Measurements from ENCODE around the gene VRK3. TPM values are rescaled to one million over a fixed set of nuclear protein-coding genes. Genes with fewer than 3 reads are reported as not detected.
A peak's percentile ranks its signal among the peaks of the same experiment; 100 is the strongest.
"Not testable (repeated sequence)": the region's sequence is repeated elsewhere in the genome, so short reads cannot be mapped to it uniquely, and the experiment has no call there.

Gene VRK3, protein sequence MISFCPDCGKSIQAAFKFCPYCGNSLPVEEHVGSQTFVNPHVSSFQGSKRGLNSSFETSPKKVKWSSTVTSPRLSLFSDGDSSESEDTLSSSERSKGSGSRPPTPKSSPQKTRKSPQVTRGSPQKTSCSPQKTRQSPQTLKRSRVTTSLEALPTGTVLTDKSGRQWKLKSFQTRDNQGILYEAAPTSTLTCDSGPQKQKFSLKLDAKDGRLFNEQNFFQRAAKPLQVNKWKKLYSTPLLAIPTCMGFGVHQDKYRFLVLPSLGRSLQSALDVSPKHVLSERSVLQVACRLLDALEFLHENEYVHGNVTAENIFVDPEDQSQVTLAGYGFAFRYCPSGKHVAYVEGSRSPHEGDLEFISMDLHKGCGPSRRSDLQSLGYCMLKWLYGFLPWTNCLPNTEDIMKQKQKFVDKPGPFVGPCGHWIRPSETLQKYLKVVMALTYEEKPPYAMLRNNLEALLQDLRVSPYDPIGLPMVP
- 10 to 100 TPM; 16.2 to 23.0 TPM for total RNA-seq
- 10 to 100 TPM; 17.7 to 23.6 TPM for polyA plus RNA-seq

DNA sequence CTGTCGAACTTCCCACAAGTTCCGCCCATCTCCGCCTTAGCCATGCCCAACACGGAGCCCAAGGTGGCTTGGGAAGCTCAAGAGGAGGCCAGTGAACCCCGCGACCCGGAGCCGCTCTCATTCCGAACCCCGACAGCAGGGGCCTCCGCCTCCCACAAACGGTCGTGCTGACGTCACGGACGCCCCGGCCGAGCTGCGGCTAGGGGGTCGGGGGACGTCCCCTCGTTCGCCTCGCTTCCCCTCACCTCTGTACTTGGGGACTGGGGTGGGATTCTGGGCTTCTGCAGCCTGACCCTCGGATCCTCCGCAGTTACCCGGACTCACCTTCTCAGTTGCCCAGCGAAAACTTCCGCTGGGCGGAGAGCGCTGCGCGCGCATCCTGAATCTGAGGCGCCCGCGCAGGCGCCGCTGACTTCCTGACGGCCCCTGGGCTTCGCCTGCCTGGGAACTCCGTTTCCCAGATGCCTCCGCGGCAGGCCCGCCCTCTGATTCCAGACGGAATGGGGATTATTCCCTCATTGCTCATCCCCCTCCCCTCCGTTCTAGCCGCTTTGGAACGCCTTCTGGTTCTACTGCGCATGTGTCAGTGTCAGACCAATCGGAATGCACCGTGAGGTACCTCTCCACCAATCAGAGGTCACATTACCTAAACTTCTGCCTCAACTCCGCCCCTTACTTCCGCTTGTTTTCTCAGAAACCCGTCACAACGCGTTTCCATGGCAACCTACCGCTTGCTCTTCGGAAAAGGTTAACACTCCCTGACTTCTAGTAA is at the start of gene VRK3:
TSS of gene VRK3 (minus strand) at position 351 of the 772 bp plus-strand sequence. CDS start 9,210 bp downstream, outside the sequence.
- H3K9ac ChIP-seq (ENCODE audit: low read depth in 1 of 2, low read length in 2 of 2) = peak within 1 kb of the TSS; percentile 75 to 82
- H3K4me1 ChIP-seq (ENCODE audit: control insufficient read depth in 4 of 4, insufficient read depth in 4 of 4, low read length in 3 of 4) = peaks cover 7 to 26% (median 21%) of the 10 kb centered on the region in 4 donors
- TF ChIP-seq, protein P1, sequence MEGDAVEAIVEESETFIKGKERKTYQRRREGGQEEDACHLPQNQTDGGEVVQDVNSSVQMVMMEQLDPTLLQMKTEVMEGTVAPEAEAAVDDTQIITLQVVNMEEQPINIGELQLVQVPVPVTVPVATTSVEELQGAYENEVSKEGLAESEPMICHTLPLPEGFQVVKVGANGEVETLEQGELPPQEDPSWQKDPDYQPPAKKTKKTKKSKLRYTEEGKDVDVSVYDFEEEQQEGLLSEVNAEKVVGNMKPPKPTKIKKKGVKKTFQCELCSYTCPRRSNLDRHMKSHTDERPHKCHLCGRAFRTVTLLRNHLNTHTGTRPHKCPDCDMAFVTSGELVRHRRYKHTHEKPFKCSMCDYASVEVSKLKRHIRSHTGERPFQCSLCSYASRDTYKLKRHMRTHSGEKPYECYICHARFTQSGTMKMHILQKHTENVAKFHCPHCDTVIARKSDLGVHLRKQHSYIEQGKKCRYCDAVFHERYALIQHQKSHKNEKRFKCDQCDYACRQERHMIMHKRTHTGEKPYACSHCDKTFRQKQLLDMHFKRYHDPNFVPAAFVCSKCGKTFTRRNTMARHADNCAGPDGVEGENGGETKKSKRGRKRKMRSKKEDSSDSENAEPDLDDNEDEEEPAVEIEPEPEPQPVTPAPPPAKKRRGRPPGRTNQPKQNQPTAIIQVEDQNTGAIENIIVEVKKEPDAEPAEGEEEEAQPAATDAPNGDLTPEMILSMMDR (IDR thresholded peaks at IDR 0.05; ENCODE audit: low read depth, low read length, missing input control) = no peak
- TF ChIP-seq, protein P2, sequence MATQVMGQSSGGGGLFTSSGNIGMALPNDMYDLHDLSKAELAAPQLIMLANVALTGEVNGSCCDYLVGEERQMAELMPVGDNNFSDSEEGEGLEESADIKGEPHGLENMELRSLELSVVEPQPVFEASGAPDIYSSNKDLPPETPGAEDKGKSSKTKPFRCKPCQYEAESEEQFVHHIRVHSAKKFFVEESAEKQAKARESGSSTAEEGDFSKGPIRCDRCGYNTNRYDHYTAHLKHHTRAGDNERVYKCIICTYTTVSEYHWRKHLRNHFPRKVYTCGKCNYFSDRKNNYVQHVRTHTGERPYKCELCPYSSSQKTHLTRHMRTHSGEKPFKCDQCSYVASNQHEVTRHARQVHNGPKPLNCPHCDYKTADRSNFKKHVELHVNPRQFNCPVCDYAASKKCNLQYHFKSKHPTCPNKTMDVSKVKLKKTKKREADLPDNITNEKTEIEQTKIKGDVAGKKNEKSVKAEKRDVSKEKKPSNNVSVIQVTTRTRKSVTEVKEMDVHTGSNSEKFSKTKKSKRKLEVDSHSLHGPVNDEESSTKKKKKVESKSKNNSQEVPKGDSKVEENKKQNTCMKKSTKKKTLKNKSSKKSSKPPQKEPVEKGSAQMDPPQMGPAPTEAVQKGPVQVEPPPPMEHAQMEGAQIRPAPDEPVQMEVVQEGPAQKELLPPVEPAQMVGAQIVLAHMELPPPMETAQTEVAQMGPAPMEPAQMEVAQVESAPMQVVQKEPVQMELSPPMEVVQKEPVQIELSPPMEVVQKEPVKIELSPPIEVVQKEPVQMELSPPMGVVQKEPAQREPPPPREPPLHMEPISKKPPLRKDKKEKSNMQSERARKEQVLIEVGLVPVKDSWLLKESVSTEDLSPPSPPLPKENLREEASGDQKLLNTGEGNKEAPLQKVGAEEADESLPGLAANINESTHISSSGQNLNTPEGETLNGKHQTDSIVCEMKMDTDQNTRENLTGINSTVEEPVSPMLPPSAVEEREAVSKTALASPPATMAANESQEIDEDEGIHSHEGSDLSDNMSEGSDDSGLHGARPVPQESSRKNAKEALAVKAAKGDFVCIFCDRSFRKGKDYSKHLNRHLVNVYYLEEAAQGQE (IDR thresholded peaks at IDR 0.05) = peak; percentile 28
- TF ChIP-seq GABPA (IDR thresholded peaks at IDR 0.05 in 1 of 2, conservative IDR thresholded peaks at IDR 0.05 in 1 of 2) (peak; percentile 62 to 87), JUND (IDR thresholded peaks at IDR 0.05) (peak in 1 of 2 donors; percentile 24), EGR1 (IDR thresholded peaks at IDR 0.05; ENCODE audit: low read depth in 2 of 2) (no peak), RXRA (IDR thresholded peaks at IDR 0.05) (peak in 1 of 2 donors; percentile 14), FOXA1 (IDR thresholded peaks at IDR 0.05) (no peak), YY1 (IDR thresholded peaks at IDR 0.05) (peak; percentile 69), SP1 (IDR thresholded peaks at IDR 0.05) (peak; percentile 91)
- TF ChIP-seq, protein P3, sequence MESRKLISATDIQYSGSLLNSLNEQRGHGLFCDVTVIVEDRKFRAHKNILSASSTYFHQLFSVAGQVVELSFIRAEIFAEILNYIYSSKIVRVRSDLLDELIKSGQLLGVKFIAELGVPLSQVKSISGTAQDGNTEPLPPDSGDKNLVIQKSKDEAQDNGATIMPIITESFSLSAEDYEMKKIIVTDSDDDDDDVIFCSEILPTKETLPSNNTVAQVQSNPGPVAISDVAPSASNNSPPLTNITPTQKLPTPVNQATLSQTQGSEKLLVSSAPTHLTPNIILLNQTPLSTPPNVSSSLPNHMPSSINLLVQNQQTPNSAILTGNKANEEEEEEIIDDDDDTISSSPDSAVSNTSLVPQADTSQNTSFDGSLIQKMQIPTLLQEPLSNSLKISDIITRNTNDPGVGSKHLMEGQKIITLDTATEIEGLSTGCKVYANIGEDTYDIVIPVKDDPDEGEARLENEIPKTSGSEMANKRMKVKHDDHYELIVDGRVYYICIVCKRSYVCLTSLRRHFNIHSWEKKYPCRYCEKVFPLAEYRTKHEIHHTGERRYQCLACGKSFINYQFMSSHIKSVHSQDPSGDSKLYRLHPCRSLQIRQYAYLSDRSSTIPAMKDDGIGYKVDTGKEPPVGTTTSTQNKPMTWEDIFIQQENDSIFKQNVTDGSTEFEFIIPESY (IDR thresholded peaks at IDR 0.05) = peak; percentile 24
- peaks cover 0 to 4% (median 0%) of the 10 kb centered on the region in 4 donors for H3K36me3 ChIP-seq (ENCODE audit: control insufficient read depth in 4 of 4, insufficient read depth in 3 of 4, low read depth in 1 of 4, low read length in 3 of 4)
- H3K27me3 ChIP-seq (ENCODE audit: control insufficient read depth in 4 of 4, insufficient read depth in 4 of 4, low read length in 3 of 4) = no peaks in the 10 kb centered on the region
- H3K27ac ChIP-seq (ENCODE audit: low read depth in 1 of 2, low read length in 2 of 2) = peak within 1 kb of the TSS; percentile 81 to 86
- H3K9me3 ChIP-seq (ENCODE audit: control insufficient read depth in 4 of 4, low read length in 3 of 4) = no peaks in the 10 kb centered on the region
- peak within 1 kb of the TSS; percentile 81 to 98 (median 87) for H3K4me3 ChIP-seq (ENCODE audit: low read depth in 1 of 3, low read length in 3 of 3)
- DNase-seq (ENCODE audit: low spot score) = peak; percentile 96
- under 1% methylated on average over 59 of the region's 59 CpGs for WGBS

DNA sequence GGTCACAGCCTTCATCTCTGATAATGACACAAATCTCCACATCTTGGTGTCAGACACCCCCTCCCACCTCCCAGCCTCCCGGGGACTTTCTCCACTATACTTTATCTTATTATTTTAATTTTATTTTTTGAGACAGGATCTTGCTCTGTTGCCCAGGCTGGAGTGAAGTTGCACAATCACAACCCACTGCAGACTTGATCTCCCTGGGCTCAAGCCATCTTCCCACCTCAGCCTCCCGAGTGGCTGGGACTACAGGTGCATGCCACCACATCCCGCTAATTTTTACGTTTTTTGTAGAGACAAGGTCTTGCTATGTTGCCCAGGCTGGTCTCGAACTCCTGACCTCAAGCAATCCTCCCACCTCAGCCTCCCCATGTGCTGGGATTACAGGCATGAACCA is 43.2 kb upstream of the VRK3 start:
- DNase-seq (ENCODE audit: low spot score); H3K9me3 ChIP-seq (ENCODE audit: control insufficient read depth in 4 of 4, low read length in 3 of 4); H3K36me3 ChIP-seq (ENCODE audit: control insufficient read depth in 4 of 4, insufficient read depth in 3 of 4, low read depth in 1 of 4, low read length in 3 of 4); H3K4me3 ChIP-seq (ENCODE audit: low read depth in 1 of 3, low read length in 3 of 3); H3K4me1 ChIP-seq (ENCODE audit: control insufficient read depth in 4 of 4, insufficient read depth in 4 of 4, low read length in 3 of 4); H3K27ac ChIP-seq (ENCODE audit: low read depth in 1 of 2, low read length in 2 of 2); H3K9ac ChIP-seq (ENCODE audit: low read depth in 1 of 2, low read length in 2 of 2); H3K27me3 ChIP-seq (ENCODE audit: control insufficient read depth in 4 of 4, insufficient read depth in 4 of 4, low read length in 3 of 4): not testable (repeated sequence)
- WGBS = 80% methylated on average over 5 of the region's 5 CpGs

All from liver (tissue), 9 donors.